Stimulated activated CD4-positive, alpha-beta T cell treated with anti-CD3 and anti-CD28 coated beads, Interleukin-15, amount 100 ng/mL, for 48 hours (primary cell): ENCODE data around the gene FZR1.

Experiments used
- DNase-seq, 2 donors: peaks; one replicate each; pipeline ENCODE4 v3.0.0-alpha.2; 2020; ENCODE audit warnings: low read depth in 2 of 2

The FZR1 gene

GRCh38 chr19:3513229-3514140, 7.4 kb downstream of the FZR1 start:
- DNase-seq: no peak

DNA sequence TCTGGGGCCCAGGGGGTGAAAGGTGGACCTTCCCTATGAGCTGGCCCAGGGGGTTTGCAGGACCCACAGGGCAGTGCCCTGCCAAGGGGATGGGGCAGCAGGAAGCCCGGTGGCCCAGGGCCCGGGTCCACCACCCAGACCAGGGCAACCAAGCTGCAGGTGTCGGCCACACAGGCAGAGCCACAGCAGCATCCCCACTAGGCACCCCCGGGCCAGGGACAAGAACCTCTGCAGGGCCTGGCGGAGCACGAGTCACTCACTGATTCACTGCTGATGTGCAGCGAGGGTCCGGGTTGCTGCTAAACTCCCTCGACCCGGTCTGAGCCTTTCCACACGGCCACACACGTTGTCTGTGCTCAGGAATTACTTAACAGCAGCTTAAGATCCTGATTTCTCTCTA, 8.8 kb downstream of the FZR1 start:
- DNase-seq: no peak

- DNase-seq: no peak
Observed at GRCh38 chr19:3515891-3516422, 9.8 kb downstream of the FZR1 start.

DNA sequence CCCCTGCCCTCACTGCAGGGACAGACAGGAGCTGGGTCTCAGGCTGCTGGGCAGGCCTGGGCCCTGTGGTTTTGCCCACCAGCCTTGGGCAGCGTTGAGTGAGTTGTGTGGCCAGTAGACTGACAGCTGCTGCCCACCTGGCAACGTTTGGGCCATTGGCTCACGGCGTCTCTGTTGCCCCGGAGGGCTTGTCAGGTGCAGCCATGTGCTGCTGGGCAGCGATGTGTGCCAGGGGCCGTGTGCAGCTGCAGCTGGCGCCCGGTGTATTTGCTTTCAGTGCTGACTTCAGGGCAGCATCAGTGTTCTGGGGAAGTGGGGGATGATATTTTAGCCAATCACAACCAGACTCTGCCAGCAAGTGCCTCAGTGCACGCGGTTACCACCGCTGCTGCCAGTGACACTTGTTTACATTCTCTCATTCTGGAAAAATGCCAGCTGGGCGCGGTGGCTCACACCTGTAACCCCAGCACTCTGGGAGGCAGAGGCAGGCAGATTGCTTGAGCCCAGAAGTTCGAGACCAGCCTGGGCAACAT, 10.6 kb downstream of the FZR1 start:
- DNase-seq: no peak

GRCh38 chr19:3517638-3518037, 11.5 kb downstream of the FZR1 start:
- DNase-seq: no peak

GRCh38 chr19:3518255-3518654, 12.1 kb downstream of the FZR1 start:
- no peak for DNase-seq

DNA sequence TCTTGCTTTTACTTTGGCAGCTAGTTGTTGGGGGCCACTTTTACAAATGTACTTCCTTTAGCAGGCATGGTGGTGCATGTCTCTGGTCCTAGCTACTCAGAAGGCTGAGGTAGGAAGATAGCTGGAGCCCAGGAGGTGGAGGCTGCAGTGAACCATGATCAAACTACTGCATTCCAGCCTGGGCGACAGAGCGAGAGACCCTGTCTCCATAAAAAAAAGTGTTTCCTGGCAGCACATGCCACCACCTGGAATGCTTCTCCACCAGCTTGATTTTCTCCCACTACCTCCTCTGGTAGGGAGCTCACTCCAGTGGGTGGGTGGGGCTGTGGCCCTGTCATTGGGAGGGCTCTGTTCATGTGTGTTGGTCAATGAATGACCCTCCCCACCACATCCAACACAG, 12.5 kb downstream of the FZR1 start:
- no peak for DNase-seq

DNA sequence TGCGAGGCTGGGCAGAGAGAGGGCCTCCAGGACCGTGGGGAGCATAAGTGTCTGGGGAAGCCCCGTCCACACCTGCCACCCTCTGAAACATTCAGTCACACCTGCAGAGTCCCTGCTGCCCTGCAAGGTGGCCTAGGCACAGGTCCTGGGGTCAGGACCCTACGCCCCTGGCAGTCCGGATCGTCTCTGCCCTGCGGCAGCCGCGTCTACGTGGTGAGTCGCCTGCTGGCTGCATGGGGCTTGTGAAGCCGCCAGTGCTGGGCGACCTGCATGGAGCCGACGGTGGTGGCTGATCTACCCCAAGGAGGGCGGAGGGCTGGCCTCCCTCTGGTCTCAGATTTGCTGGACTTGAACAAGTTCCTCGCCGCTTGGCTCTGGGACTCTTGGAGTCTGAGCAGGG, 13.0 kb downstream of the FZR1 start:
- DNase-seq: no peak

GRCh38 chr19:3520166-3521103, 14.3 kb downstream of the FZR1 start:
- no peak for DNase-seq

GRCh38 chr19:3521104-3521445, 15.0 kb downstream of the FZR1 start:
- no peak for DNase-seq

DNA sequence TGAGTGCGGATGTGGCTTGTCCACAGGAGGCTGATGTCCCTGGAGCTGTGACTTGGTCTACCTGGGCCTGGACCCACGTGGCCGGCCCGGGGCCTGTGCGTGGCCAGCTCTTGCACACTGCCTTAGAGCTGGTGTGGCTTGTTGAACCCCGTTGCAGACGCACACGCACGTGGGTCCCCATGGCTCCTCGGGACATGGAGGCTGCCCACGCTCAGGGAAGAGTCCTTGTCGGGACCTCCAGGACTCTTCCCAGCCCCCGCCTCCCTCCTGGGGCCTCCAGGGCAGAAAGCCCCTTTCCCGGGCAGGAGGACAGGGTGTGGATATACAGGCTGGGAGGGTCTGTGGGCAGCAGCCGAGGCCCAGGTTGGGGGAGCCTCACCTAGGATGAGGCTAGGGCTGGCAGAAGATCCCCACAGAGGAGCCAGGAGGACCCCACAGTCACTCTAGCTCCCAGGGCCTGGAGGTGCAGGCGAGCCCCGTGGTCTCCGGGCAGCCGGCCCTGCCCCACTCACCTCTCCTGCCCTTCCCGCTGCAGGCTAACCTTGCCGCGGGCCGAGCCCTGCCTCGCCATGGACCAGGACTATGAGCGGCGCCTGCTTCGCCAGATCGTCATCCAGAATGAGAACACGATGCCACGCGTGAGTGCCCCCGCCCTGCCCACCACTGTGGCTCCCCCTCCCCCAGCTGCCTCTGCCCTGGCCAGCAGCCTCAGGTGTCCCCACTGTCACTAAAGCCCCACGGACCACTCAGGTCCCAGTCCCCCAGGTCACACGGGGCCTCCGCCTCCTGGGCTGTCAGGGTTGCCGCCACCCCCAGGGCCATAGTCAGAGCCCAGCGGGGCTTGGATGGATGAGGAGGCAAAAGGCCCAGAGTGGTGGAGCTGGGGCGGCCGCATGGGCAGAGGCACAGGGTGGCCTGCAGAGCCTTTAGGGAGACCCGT, 16.6 kb downstream of the FZR1 start:
- DNase-seq: no peak

DNA sequence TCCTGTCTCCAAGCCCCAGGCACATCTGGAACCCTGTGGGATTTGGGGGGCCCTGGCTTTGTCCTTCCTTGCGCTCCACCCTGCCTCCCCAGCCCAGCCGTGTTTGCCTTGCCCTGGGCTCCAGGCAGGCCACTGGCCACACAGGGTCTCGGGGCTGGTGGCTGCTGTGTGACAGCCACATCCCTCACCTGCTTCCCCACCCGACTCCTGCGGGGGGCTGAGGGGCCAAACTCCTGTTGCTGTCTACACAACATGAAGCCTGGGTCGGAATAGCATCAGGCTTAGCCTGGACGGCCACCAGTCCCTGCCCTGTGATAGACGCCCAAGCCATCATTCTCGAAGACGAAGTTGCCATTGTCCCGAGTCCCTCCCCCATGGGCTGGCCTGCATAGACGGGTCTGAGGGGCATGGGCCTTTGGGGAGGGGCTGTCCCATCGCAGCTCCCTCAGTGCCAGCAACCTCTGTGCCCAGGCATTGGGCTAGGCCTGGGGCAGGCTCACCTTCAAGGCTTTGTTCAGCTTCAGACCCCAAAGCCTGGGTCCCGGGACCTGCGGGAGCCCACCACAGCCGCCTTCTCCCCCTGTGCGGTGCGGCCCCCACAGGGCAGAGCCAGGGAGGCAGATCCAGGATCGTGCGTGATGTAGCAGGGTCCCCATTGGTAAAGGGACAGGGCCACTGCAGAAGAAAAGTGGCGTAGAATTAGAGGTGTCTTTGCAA, 17.4 kb downstream of the FZR1 start:
- DNase-seq: no peak

GRCh38 chr19:3524078-3524842, 18.1 kb downstream of the FZR1 start:
- no peak for DNase-seq

DNA sequence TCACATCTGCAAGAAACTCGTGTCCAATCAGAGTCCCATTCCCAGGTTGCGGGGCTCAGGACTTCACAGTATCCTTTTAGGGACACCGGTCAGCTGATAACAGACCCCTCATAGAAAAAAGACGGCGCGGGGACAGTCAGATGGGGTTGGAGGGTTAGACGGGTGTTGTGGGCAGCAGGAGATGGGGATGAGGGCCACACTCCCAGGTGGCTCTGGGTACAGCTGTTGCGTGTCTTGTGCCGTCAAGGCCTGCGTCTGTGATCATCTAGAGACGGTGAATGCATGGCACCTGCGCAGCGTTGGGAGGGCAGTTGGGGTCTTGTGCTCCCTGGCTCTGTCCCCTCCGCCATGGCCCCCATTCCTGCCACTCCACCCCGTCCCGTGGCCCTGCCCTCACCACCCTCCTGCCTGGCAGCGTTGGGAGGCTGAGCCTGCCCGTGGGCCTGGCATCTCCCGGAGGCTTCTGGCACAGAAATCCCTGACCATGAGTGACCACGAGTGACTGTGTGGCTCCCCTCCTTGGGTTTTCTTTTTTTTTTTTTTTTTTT, 18.9 kb downstream of the FZR1 start:
- no peak for DNase-seq

DNA sequence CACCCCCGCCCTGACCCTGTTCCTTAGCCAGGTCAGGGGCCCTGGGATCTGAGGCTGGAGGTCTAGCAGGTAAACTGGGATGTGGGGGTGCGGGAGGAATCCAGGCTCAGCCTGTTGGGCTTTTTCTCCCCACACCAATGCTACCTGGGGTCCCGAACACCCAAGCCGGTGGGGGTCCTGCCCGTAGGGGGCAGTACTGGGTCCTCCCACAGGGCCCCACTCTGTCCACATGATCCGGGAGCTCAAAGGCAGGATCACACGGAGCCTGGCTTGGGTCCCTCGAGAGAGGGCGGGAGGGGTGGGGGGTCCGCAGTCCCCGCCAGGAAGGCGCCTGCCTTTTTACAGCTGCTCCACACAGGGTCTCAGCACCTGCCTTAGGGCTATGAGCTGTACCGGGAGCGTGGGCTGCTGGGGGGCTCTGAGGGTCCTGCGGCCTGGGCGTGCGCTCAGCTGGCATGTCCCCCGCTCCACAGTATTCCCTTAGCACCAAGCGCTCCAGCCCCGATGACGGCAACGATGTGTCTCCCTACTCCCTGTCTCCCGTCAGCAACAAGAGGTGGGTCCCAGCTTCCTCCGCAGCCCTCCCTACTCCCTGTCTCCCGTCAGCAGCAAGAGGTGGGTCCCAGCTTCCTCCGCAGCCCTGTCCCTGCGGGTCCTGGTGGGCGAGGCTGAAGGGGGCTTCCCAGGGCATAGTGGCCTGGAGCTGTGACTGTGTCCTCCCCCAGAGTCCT, 20.6 kb downstream of the FZR1 start:
- no peak for DNase-seq

DNA sequence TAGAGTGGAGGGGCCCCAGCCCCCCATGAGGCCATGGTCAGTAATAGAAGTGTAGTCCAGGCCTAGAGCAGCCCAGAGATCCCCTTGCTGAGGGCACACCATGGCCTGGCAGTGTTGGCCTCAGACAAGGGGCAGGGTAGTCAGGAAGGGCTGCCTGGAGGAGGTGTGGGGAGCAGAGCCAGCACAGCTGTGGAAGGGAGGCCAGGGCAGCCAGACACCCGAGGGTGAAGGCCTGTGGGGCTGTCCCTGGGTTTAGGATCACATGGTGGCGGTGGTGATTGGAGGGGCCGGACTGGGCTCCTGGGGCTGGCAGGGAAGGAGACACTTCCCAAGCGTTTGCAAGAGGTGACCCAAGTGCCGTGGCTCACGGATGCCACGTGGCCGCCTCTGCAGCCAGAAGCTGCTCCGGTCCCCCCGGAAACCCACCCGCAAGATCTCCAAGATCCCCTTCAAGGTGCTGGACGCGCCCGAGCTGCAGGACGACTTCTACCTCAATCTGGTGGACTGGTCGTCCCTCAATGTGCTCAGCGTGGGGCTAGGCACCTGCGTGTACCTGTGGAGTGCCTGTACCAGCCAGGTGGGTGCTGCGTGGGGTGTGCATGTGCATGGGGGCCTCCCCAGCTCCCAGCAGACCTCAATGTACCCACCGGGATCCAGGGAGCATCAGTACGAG, 21.3 kb downstream of the FZR1 start:
- DNase-seq: no peak

DNA sequence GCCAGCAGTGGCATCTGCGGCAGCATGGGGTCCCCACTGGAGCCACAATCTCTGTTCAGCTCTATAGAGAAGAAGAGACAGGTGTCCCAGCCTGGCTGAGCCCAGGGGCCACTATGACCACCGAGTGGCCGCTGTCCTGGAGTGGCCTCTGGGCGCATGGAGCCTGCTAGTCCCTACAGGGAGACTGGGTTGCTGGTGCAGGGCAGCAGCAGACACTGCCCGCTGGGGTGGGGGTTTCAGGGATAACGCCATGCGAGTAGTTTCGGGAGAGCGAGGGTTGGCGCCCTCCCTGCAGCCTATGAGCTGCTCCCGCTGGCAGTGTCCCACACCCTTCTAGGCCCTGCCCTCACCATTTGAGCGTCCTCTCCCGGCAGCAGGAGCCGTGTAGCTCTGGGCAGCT, 22.0 kb downstream of the FZR1 start:
- DNase-seq: no peak

DNA sequence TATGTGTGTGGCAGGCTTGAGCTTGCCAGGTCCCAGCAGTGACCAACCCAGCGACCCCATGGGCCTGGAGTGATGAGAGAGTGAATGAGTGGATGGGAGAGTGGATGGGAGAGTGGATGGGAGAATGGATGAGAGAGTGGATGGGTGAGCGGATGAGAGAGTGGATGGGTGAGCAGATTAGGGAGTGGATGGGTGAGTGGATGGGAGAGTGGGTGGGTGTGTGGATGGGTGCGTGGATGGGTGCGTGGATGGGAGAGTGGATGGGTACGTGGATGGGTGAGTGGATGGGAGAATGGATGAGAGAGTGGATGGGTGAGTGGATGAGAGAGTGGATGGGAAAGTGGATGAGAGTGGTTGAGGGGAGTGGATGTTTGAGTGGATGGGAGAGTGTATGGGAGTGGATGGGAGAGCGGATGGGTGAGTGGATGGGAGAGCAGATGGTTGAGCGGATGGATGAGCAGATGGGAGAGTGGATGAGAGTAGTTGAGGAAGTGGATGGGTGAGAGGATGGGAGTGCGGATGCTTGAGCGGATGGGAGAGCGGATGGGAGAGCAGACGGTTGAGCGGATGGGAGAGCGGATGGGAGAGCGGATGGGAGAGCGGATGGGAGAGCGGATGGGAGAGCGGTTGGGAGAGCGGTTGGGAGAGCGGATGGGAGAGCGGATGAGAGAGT, 22.6 kb downstream of the FZR1 start:
- DNase-seq: no peak
